GM12874 (cell line): ENCODE results near the gene C10orf71.

Source experiments
- CTCF ChIP-seq: IDR thresholded peaks from 2 replicates; pipeline ENCODE4 v1.5.1; 2011; ENCODE audit warnings: low read depth, mild to moderate bottlenecking, control low read depth, low read length, moderate library complexity; ENCODE audit not compliant: insufficient read depth

C10orf71 gene

DNA sequence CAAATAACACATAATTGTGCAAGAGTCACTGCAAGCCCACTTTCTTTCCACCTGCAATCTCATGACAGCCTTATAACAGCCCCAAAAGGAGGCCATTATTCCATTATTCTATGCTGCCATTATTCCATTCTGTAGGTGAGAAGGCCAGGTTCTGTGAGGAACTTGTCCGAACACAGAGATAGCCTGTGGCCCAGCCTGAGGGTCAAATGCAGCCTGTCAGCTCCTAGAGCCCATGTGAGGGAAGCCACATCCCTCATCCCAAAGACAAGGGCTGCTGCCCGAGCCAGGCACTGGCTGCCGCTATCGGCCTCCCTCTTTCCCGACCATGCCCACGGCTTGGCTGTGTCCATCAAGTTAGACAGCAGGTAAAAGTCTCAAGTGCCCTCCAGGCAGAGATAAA is 24.1 kb upstream of the C10orf71 start:
- no peak for TF ChIP-seq CTCF

DNA sequence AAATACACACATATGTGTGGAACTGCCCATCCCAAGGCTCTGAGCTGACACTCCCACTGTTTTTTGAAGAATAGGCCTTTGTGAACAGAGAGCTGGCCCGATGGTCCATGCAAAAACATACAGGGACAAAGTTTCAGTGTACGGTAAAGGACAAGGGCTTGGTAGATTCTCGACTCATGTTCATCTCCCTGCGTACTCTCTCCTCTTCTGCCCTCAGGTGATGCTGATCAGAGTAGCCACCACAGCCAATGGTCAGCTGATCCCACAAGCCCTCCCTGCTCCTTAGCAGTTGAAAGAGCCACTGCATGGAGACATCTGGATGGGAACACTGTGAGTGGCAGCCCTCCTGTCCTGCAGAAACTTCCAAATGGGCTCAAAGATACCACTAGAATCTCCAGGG is 23.1 kb upstream of the C10orf71 start:
- TF ChIP-seq CTCF = no peak

DNA sequence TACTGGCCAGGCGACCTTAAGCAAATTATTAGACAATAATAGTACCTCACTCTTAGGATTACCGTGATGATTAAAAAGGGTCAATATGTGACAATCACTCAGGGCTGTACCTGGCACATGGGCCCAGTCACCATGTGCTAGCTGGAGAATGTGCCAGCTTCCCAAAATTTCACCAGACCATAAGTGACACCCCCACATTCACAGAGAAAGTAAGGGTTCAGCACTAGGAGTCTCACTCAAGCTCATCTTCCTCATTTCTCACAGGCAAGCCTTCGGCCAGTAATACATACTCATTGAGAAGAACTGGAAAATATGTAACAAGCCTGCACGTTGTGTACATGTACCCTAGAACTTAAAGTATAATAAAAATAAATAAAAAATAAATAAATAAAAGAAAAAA is 22.4 kb upstream of the C10orf71 start:
- TF ChIP-seq CTCF = no peak

- no peak for TF ChIP-seq CTCF
These were observed 21.0 kb upstream of the C10orf71 start for GRCh38 chr10:49277973-49278372.

DNA sequence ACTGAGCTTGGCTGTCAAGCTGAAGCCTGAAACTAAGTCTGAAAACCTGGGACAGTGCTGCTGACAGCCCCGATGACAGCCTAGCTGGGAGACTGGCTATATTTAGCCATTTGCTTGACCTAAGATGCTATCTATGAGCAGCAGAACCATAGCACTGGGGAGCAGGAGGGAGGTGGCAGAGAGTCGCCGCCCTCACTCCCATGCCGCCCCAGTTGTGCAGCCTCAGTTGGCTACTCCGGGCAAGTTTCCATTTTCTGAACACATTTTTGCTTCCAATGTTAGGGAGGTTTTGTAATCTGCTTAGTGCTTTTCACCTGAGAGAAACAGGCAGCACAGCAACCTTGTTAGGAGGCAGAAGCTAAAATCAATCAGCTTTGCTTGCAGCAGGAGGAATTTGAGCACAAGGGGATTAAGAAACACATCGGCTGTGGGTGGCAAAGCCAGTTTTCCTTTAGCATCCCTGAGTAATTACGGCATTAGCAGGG is 20.4 kb upstream of the C10orf71 start:
- no peak for TF ChIP-seq CTCF

DNA sequence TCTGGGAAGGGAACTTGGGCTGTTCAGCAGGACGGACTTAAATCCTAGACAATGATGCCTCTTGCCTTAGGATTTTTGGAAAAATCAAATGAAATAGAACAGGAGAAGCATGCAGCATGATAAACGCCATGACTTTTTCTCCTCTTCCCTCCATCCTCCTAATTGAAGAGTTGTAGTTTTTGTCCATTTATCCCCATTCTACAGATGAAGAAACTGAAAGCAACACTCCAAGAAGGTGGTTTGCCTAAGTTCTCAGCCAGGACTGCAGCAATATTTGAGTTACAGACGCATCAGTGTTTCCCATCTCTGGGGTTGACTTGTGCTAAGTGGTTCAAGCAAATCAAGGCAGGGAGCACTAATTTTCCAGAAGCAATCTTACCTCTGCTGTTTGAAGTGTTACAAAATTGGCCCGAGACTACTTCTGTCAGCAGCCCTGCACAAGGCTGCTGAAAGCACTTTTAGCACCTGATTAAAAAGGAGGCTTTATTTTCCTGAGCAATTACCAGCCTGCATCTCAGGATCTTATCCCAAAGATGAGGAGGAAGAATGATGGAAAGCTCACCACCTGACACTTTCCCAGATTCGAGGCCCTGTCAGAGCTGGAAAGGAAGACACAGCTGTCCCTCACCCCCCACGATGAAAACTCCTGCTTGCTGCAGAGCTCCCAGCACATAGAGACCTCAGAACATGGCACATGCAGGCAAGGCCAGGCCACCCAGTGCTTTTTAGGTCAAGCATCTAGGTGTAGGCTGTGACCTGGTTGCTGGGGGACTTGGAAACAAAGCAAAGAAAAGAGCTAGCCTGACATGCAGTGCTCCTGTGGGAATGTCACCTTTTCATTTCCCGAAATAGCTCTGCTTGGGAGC is 19.7 kb upstream of the C10orf71 start:
- TF ChIP-seq CTCF = no peak

DNA sequence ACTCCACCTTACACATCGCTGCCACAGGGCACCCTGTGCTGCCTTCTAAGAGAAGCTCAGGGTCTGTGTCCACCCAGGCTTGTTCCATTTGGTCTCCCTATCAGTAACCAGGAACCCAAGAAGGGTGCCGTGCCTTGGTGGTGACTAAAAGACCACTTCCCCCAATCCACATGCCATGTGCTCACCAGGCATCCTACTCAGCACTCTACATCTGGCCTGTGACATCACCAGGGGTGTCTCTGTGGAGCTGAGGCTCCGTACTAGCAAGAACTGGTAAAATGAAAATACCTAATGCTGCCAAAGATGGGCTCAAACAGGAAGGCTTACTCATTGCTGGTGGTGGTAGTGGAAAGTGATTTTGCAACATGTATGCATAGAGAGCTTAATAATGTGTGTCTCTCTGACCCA is 19.0 kb upstream of the C10orf71 start:
- no peak for TF ChIP-seq CTCF
